ENCODE measurements around the gene P4HTM. TPM values are rescaled to one million over a fixed set of nuclear protein-coding genes. Genes with fewer than 3 reads are reported as not detected.

The P4HTM gene
- total and polyA plus RNA-seq, 2 of the 8 experiments (the other 6 are each of a cell fraction or from before 2014, with no cell fraction given), result 19.1 to 25.4 TPM

GRCh38 chr3:49021213-49021812 is 31.3 kb downstream of the P4HTM start:
- Histone ChIP-seq H3K79me1 (ENCODE audit: low read depth, low read length) (peaks cover 5% of the 10 kb centered on the region), H3K4me3 (ENCODE audit: extremely low read depth in 1 of 4, insufficient read depth in 2 of 4, low read depth in 3 of 4, low read length in 4 of 4) (peak overlapping the region; percentile 84 to 97 (median 95)), H2BK5ac (ENCODE audit: low read depth, low read length) (peak overlapping the region; percentile 98), H3K23ac (ENCODE audit: insufficient read length) (no peak overlapping the region), H3K27ac (ENCODE audit: low read depth, low read length) (peak overlapping the region; percentile 91), H2BK20ac (ENCODE audit: low read length) (no peak overlapping the region), H4K20me1 (replicated peaks in 1 of 2; ENCODE audit: control insufficient read depth in 1 of 2, insufficient read depth in 2 of 2, low read length in 2 of 2) (peaks cover 10 to 14% of the 10 kb centered on the region in 2 experiments), H2AK5ac (ENCODE audit: low read depth, low read length) (no peak overlapping the region), H3K79me2 (ENCODE audit: control insufficient read depth in 1 of 2, insufficient read depth in 2 of 2, low read length in 2 of 2) (peaks cover 0 to 16% of the 10 kb centered on the region in 2 experiments; a peak in 1 of 4 replicates), H4K91ac (replicated peaks; ENCODE audit: insufficient read length, low read length) (no peak overlapping the region), H3K27me3 (replicated peaks in 1 of 4; ENCODE audit: control insufficient read depth in 3 of 4, extremely low read depth in 1 of 4, insufficient read depth in 3 of 4, low read length in 3 of 4) (no peaks in the 10 kb centered on the region), H3K23me2 (ENCODE audit: low read depth, low read length) (peaks cover 32% of the 10 kb centered on the region), H3K9ac (replicated peaks in 1 of 4; ENCODE audit: extremely low read depth in 1 of 4, low read depth in 3 of 4, low read length in 3 of 4) (peak overlapping the region; percentile 86 to 96 (median 95)), H2BK12ac (ENCODE audit: low read depth, low read length) (0 out of 2 replicates have a peak overlapping the region, but pooled peaks have one; percentile 75), H4K5ac (ENCODE audit: insufficient read length, low read depth, low read length) (peak overlapping the region; percentile 90), H3K4ac (replicated peaks; ENCODE audit: insufficient read length, low read depth, low read length) (peak overlapping the region; percentile 62), H2BK15ac (ENCODE audit: low read length) (no peak overlapping the region), H2BK120ac (replicated peaks; ENCODE audit: low read depth, low read length) (no peak overlapping the region), H3K56ac (replicated peaks; ENCODE audit: insufficient read length, low read depth, low read length) (peak overlapping the region; percentile 75), H3K9me3 (ENCODE audit: insufficient read depth in 2 of 2, low read depth in 1 of 2, low read length in 1 of 2) (no peaks in the 10 kb centered on the region), H3K4me1 (replicated peaks in 1 of 4; ENCODE audit: control insufficient read depth in 3 of 4, insufficient read depth in 4 of 4, low read length in 3 of 4) (peaks cover 0 to 21% (median 13%) of the 10 kb centered on the region in 4 experiments; a peak in 6 of 7 replicates), H4K8ac (ENCODE audit: extremely low read depth, insufficient read depth, low read length) (peak overlapping the region; percentile 99), H3K36me3 (ENCODE audit: control insufficient read depth in 2 of 4, insufficient read depth in 4 of 4, low read length in 3 of 4) (peaks cover 26 to 38% (median 28%) of the 10 kb centered on the region in 4 experiments), H2AFZ (ENCODE audit: low read length) (no peak overlapping the region), H3K18ac (ENCODE audit: extremely low read depth, low read length) (peak overlapping the region; percentile 87), H3K14ac (ENCODE audit: insufficient read length) (no peak overlapping the region), H3K4me2 (ENCODE audit: insufficient read depth in 1 of 2, low read depth in 2 of 2, low read length in 2 of 2) (peak overlapping the region; percentile 96 to 98)
- CTCF ChIA-PET (ENCODE audit: partially characterized antibody), result interaction anchor here (0.6 to 24.3 kb wide), 14 partner anchors 9 to 356 kb away, joined by 3 to 467 read pairs (median 6); partner anchors contain the start of genes P4HTM, QRICH1, USP19 and WDR6
- no peak for FAIRE-seq
- POLR2A ChIA-PET (ENCODE audit: partially characterized antibody), result interaction anchor here (0.7 to 38.8 kb wide), 24 partner anchors 8 to 390 kb away, joined by 3 to 1518 read pairs (median 6); partner anchors contain the start of genes DALRD3, IMPDH2, IP6K2 and KLHDC8B
- 0% methylated on average over 56 of the region's 60 CpGs; no CpG with 5 or more reads in 1 of the 2 experiments for WGBS, 2 experiments (ENCODE audit: extremely low coverage in 1 of 2, insufficient coverage in 1 of 2, insufficient read length in 1 of 2, insufficient replicate concordance in 2 of 2, low coverage in 1 of 2, low lambda C conversion rate in 2 of 2, missing lambda C conversion rate in 1 of 2)
- peak; percentile 94 to 99 for DNase-seq (ENCODE audit: low read depth in 1 of 2, low spot score in 2 of 2)
- peak; percentile 35; the same call in 1 of the 2 replicates for TF ChIP-seq KDM5A (IDR thresholded peaks at IDR 0.05; ENCODE audit: low read length)
- TF ChIP-seq POLR2A (IDR thresholded peaks at IDR 0.05; ENCODE audit: control extremely low read depth in 1 of 2, low read depth in 2 of 2, low read length in 2 of 2), result peak in 1 of 2 experiments; percentile 95; a peak in 2 of 3 replicates
- peak; percentile 74 for TF ChIP-seq TAF7 (optimal IDR thresholded peaks at IDR 0.05; ENCODE audit: borderline replicate concordance, low read depth, low read length)
- TF ChIP-seq POLR2AphosphoS5 (IDR thresholded peaks at IDR 0.05; ENCODE audit: low read depth, low read length), result peak; percentile 99
- no peak for TF ChIP-seq MAFK (IDR thresholded peaks at IDR 0.05; ENCODE audit: low read depth, low read length)
- TF ChIP-seq BACH1 (IDR thresholded peaks at IDR 0.05; ENCODE audit: low read length), result no peak
- no peak for TF ChIP-seq SAP30 (IDR thresholded peaks at IDR 0.05; ENCODE audit: insufficient read depth, insufficient replicate concordance, low read length)
- no peak for TF ChIP-seq ZNF274 (IDR thresholded peaks at IDR 0.05; ENCODE audit: borderline replicate concordance, extremely low read depth, low read length)
- TF ChIP-seq GTF2F1 (IDR thresholded peaks at IDR 0.05; ENCODE audit: borderline replicate concordance, low read depth, low read length), result 0 out of 2 replicates have a peak, but pooled peaks have one; percentile 62
- TF ChIP-seq EZH2 (IDR thresholded peaks at IDR 0.05; ENCODE audit: low read depth, low read length, severe bottlenecking), result no peak

All from H1 (cell line).